Parathyroid adenoma (tissue), 2 donors: Measurements from ENCODE around the gene TESMIN.

ENCODE experiments used
- H2AFZ ChIP-seq: fragments of 300-600 bp; sonication (generic); one replicate; pipeline ENCODE4 v1.7.0; 2017; ENCODE audit warnings: antibody characterized with exemption, mild to moderate bottlenecking
- H3K27ac ChIP-seq: fragments of 300-600 bp; sonication (generic); one replicate; pipeline ENCODE4 v1.7.0; 2017
- H3K27me3 ChIP-seq: fragments of 300-600 bp; sonication (generic); one replicate; pipeline ENCODE4 v1.7.0; 2017; ENCODE audit warnings: low read length; ENCODE audit not compliant: control insufficient read depth, insufficient read depth
- H3K36me3 ChIP-seq: fragments of 300-600 bp; sonication (generic); one replicate; pipeline ENCODE4 v1.7.0; 2017; ENCODE audit warnings: low read length; ENCODE audit not compliant: control insufficient read depth, insufficient read depth
- H3K4me1 ChIP-seq: fragments of 300-600 bp; sonication (generic); one replicate; pipeline ENCODE4 v1.7.0; 2017; ENCODE audit warnings: control low read depth
- H3K4me2 ChIP-seq: fragments of 300-600 bp; sonication (generic); one replicate; pipeline ENCODE4 v1.7.0; 2017; ENCODE audit warnings: low read length
- H3K4me3 ChIP-seq: fragments of 300-600 bp; sonication (generic); one replicate; pipeline ENCODE4 v1.7.0; 2017; ENCODE audit warnings: low read depth, low read length
- H3K79me2 ChIP-seq: fragments of 300-600 bp; sonication (generic); one replicate; pipeline ENCODE4 v1.7.0; 2017; ENCODE audit warnings: control low read depth
- H3K9ac ChIP-seq: fragments of 300-600 bp; sonication (generic); one replicate; pipeline ENCODE4 v1.7.0; 2017; ENCODE audit warnings: mild to moderate bottlenecking
- H3K9me3 ChIP-seq: fragments of 300-600 bp; sonication (generic); one replicate; pipeline ENCODE4 v1.7.0; 2017; ENCODE audit warnings: low read length; ENCODE audit not compliant: control insufficient read depth
- TF ChIP-seq, protein P1 (sequence below): fragments of 300-600 bp; sonication (generic); IDR thresholded peaks from one replicate; pipeline ENCODE4 v1.7.0; 2017; ENCODE audit warnings: antibody characterized with exemption, mild to moderate bottlenecking
- donor health status: primary hyperparathyroidism.

Gene TESMIN

DNA sequence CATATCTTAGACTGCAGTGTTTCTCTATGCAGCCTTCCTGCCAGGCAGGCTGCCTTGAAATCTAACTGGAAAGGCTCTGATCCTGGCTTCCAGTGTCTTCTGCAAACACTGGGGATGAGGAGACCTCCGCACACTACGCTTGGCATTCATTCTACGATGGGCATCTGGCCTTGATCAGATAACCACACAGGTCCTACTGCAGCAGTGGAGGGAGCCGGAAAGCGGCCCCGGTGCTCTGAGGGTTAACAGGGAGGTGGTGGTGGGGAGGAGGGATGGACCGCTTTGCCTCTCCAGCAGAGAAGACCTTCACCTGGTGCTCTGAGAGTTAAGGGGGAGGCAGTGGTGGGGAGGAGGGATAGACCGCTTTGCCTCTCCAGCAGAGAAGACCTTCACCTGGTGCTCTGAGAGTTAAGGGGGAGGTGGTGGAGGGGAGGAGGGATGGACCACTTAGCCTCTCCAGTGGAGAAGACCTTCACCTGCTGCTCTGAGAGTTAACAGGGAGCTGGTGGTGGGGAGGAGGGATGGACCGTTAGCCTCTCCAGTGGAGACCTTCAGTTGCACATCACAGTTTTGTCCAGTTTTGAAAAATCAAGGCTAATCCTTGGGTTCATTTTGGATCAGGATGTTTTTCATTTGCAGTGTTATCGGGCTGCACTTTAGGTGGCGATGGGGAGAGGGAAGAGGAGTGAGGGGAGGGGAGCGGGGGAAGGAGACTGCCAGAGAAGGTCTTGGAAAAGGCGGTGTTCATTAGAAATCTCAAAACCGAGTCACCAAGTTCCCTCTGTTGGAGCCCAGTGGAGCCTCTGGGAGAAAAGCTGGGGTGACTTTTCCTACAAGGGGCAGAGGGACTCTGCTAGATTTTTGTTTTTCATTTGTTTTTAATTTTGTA is 61.3 kb downstream of the TESMIN start:
- Histone ChIP-seq H3K9ac (no peak overlapping the region), H3K9me3 (no peaks in the 10 kb centered on the region), H3K27ac (no peak overlapping the region), H3K4me1 (no peaks in the 10 kb centered on the region), H3K79me2 (no peaks in the 10 kb centered on the region), H3K4me3 (no peak overlapping the region), H3K4me2 (no peak overlapping the region), H3K36me3 (no peaks in the 10 kb centered on the region), H2AFZ (no peak overlapping the region), H3K27me3 (no peaks in the 10 kb centered on the region)
- TF ChIP-seq, protein P1, sequence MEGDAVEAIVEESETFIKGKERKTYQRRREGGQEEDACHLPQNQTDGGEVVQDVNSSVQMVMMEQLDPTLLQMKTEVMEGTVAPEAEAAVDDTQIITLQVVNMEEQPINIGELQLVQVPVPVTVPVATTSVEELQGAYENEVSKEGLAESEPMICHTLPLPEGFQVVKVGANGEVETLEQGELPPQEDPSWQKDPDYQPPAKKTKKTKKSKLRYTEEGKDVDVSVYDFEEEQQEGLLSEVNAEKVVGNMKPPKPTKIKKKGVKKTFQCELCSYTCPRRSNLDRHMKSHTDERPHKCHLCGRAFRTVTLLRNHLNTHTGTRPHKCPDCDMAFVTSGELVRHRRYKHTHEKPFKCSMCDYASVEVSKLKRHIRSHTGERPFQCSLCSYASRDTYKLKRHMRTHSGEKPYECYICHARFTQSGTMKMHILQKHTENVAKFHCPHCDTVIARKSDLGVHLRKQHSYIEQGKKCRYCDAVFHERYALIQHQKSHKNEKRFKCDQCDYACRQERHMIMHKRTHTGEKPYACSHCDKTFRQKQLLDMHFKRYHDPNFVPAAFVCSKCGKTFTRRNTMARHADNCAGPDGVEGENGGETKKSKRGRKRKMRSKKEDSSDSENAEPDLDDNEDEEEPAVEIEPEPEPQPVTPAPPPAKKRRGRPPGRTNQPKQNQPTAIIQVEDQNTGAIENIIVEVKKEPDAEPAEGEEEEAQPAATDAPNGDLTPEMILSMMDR: no peak

DNA sequence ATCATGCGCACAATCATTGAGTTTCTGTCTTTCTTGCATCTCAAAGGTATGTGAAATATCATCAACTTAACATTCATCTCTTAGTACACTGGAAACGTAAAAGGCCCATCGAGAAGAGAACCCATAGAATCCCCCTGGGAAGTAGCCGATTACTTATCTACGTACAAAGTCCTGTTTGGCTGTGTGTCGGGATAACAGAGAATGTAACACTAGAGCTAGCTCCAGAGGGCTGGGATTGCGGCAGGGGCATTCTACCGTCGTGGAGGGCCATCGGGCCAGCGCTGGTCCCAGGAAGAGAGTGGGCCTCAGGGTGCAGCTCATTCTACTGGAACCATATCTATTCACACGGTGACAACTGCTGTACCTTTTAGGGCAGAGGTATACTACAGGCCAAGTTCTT is 62.4 kb downstream of the TESMIN start:
- no peaks in the 10 kb centered on the region for H3K27me3 ChIP-seq
- no peak overlapping the region for H3K4me2 ChIP-seq
- H3K9me3 ChIP-seq: no peaks in the 10 kb centered on the region
- no peaks in the 10 kb centered on the region for H3K79me2 ChIP-seq
- no peaks in the 10 kb centered on the region for H3K4me1 ChIP-seq
- H2AFZ ChIP-seq: no peak overlapping the region
- H3K4me3 ChIP-seq: no peak overlapping the region
- no peak overlapping the region for H3K9ac ChIP-seq
- no peaks in the 10 kb centered on the region for H3K36me3 ChIP-seq
- H3K27ac ChIP-seq: no peak overlapping the region
- TF ChIP-seq, protein P1: no peak

DNA sequence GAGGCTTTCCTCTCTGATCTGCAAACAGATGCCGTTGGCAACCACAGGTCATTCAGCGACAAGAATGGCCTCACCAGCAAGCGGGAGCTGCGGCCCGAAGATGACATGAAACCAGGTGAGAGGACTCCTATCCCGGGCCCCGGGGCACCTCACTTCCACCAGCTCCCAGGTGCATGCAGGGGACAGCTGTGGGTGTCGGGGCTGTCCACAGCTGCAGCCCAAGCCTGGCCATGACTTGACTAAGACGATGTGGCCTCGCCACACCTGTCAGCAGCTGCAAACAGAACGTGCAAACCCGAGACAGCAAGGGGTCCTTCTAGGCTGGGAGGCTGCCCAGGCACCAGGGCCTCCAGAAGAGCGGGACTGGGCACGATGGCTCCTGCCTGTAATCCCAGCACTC is 63.3 kb downstream of the TESMIN start:
- Histone ChIP-seq H3K27me3 (no peaks in the 10 kb centered on the region), H3K9me3 (no peaks in the 10 kb centered on the region), H2AFZ (no peak overlapping the region), H3K9ac (no peak overlapping the region), H3K79me2 (no peaks in the 10 kb centered on the region), H3K4me3 (no peak overlapping the region), H3K4me2 (no peak overlapping the region), H3K36me3 (no peaks in the 10 kb centered on the region), H3K27ac (no peak overlapping the region), H3K4me1 (no peaks in the 10 kb centered on the region)
- TF ChIP-seq, protein P1: no peak

DNA sequence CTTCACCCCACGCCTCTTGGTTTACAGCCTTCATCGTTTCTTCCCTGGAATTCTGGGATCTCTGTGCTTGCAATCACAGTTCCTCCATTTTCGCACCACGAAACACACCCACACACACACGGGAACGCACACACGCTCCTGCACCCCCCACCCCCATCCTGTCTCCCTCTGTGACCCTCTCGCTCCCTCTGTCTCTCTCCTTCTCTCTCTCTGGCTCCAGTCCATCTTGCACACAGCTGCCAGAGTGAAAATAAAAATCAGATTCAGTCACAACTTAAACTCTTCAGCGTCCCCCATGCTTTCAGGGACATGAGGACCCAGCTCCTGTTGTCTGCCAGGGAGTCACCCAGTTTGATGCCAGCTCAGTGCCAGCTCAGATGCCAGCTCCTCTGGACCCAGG is 64.0 kb downstream of the TESMIN start:
- no peaks in the 10 kb centered on the region for H3K36me3 ChIP-seq
- H3K79me2 ChIP-seq: no peaks in the 10 kb centered on the region
- no peaks in the 10 kb centered on the region for H3K9me3 ChIP-seq
- H3K27me3 ChIP-seq: no peaks in the 10 kb centered on the region
- H3K4me1 ChIP-seq: no peaks in the 10 kb centered on the region
- H3K4me2 ChIP-seq: no peak overlapping the region
- H3K9ac ChIP-seq: no peak overlapping the region
- TF ChIP-seq, protein P1: no peak
- no peak overlapping the region for H3K4me3 ChIP-seq
- no peak overlapping the region for H2AFZ ChIP-seq
- no peak overlapping the region for H3K27ac ChIP-seq

DNA sequence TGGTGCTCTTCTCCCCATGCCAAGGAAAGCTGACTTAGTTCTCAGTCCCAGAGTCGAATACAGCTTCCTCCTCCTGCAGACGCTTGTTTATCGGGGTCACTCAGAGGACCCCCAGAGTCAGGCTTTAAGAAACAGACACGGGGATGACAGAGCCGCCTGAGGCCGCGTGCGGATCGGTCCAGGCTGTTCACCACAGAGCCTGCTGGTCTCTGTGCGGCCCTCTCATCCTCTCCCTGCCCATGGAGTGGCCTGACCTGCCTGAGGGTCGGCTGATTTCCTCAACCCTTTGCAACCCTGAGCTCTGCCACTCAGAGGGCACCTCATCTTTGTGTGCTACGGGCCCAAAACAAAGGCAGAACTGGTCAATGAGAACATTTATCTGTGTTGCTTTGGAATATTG is 64.8 kb downstream of the TESMIN start:
- H3K9ac ChIP-seq: no peak overlapping the region
- H3K27me3 ChIP-seq: no peaks in the 10 kb centered on the region
- H3K4me2 ChIP-seq: no peak overlapping the region
- H3K79me2 ChIP-seq: no peaks in the 10 kb centered on the region
- no peaks in the 10 kb centered on the region for H3K4me1 ChIP-seq
- no peak overlapping the region for H3K4me3 ChIP-seq
- H3K27ac ChIP-seq: no peak overlapping the region
- H2AFZ ChIP-seq: no peak overlapping the region
- no peaks in the 10 kb centered on the region for H3K9me3 ChIP-seq
- H3K36me3 ChIP-seq: no peaks in the 10 kb centered on the region
- TF ChIP-seq, protein P1: no peak
